Adipose tissue (tissue), 3 donors: ENCODE data around the gene ISLR. TPM values are rescaled to one million over a fixed set of nuclear protein-coding genes. Genes with fewer than 3 reads are reported as not detected.

Experiments used
- H3K27ac ChIP-seq: one replicate; pipeline ENCODE4 v1.5.1; 2013; ENCODE audit warnings: low read depth, low read length
- whole genome bisulfite sequencing, 3 donors: extraction: QIAGEN DNeasy Blood & Tissue Kit; methylation state at CpG; one replicate each; pipeline ENCODE4 v1.1.7; 2013; 5-methylcytosine and 5-hydroxymethylcytosine counted together
- polyA plus RNA-seq, 3 donors: library from polyadenylated mRNA; stranded (reverse); fragments of 200-250 nt; gene quantifications; one replicate each; pipeline ENCODE4 v1.2.3, GENCODE V29; 2013
- donor health status: healthy with polysubstance abuse.
- donor health status: Bipolar disorder and iron deficiency.
- donor health status: healthy.

The ISLR gene
- polyA plus RNA-seq, 3 donors: 2.5 to 65.8 (median 22.2) TPM

GRCh38 chr15:74182131-74182530, 8.6 kb downstream of the ISLR start:
- WGBS, 3 donors: 89 to 93% (median 91%) methylated on average over 8 of the region's 8 CpGs
- no peak overlapping the region for H3K27ac ChIP-seq

- WGBS, 3 donors: 81 to 83% (median 81%) methylated on average over 12 of the region's 12 CpGs
- no peak overlapping the region for H3K27ac ChIP-seq
Measured at GRCh38 chr15:74184582-74185091, 11.1 kb downstream of the ISLR start.

DNA sequence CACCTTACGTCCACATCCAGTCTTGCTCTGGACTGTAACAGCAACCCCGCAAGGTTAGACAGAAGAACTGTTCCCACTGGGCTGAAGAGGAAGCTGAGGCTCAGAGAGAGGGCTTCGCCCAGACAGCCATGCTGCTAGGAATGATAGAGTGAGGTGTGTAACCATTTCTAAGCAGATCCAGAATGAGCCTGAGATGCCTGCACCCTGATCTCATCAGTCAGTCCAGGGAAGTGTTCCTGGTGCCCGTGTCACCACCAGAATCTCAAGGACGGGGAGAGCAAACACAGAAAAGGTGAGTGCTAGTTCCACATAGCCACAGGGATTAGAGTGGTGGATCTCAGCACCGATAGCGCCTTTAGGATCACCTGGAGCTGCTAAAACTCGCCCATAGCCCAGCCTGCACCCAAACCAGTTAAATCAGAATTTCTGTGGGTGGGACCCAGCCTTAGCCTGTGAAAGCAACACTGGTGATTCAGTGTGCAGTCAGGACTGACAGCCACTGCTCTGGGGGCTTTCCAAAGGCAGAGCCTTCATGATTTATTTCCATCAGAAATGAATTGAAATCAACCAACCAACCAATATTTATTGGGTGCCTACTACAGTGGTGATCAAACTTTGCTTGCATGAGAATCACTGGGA, 12.3 kb downstream of the ISLR start:
- 50 to 80% (median 78%) methylated on average over 8 of the region's 8 CpGs for WGBS, 3 donors
- H3K27ac ChIP-seq: no peak overlapping the region

- no peak overlapping the region for H3K27ac ChIP-seq
- WGBS, 3 donors: 87 to 95% (median 93%) methylated on average over 11 of the region's 11 CpGs
Measured at GRCh38 chr15:74188216-74188615, 14.7 kb downstream of the ISLR start.

GRCh38 chr15:74191798-74192197, 18.3 kb downstream of the ISLR start:
- 43 to 68% (median 65%) methylated on average over 3 of the region's 3 CpGs for WGBS, 3 donors
- H3K27ac ChIP-seq: no peak overlapping the region

DNA sequence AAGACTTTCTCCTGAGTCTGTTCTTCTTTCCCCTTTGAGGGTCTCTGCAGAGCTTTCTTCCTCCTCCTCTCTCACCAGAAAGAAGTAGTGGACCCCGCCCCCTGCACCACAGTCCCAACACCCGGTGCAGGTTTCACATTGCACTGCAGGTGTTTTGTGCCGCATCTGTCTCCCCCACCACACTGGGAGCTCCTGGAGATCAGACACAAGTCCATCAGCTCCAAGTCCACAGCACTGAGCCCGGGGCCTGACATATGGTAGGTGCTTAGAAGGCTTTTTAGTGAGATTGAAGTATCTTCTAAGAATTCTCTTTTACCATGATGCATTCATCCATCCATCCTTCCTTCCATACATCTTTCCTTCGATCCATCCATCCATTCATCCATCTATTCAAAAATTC, 19.2 kb downstream of the ISLR start:
- no peak overlapping the region for H3K27ac ChIP-seq
- WGBS, 3 donors: 80 to 90% (median 86%) methylated on average over 5 of the region's 5 CpGs

GRCh38 chr15:74193299-74193718, 19.8 kb downstream of the ISLR start:
- 75 to 84% (median 84%) methylated on average over 4 of the region's 4 CpGs for WGBS, 3 donors

GRCh38 chr15:74193905-74194304, 20.4 kb downstream of the ISLR start:
- WGBS, 3 donors: 61 to 84% (median 65%) methylated on average over 6 of the region's 6 CpGs
- H3K27ac ChIP-seq: no peak overlapping the region

More at GRCh38 chr15:74193299-74193718, 19.8 kb downstream of the ISLR start:
- no peak overlapping the region for H3K27ac ChIP-seq

DNA sequence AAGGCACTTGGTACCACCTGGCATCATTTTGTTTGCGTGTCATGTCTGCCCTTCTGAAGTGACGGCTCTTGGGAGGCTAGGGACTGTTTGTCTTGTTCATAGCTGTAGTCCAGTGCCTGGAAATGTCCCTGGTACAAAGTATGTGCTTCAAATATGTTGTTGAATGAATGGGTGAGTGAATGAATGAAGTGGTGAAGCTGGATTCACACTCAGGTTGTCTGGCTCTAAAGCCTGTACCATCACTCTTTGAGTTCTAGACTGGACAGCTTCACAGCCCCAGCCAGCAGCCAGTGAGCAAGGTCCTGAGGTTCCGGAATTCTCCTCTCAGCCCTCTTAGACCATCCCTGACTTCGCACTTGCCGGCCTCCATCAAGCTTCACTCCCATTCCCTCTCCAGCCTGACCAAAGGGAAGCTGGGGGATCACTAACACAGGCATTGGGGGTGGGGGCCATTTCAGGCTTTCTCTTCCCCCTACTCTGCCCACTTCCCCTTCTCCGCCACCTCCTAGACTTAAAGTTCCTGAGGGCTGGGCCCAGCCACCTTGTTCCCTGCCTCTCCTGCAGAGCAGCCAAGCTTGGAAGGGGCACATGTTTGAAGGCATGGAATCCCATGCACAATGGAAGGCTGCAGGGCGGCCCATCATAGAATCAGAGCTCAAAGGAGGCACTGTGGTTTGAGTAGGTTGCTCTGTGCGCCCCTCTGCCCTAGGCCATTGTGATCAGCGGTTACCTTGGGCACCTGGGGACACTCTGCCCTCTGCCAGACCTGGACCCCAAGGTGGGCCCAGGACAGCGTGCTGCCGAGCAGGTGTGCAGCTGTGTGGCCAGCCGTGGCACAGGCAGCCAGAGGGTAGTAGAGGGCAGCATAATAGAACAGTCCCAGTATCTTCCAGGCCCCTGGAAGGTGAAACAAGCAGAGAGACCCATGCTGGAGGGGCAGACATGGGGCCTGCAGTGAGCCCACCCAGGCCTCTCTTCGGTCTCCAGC, 21.4 kb downstream of the ISLR start:
- WGBS, 3 donors: 91 to 93% (median 91%) methylated on average over 13 of the region's 13 CpGs

DNA sequence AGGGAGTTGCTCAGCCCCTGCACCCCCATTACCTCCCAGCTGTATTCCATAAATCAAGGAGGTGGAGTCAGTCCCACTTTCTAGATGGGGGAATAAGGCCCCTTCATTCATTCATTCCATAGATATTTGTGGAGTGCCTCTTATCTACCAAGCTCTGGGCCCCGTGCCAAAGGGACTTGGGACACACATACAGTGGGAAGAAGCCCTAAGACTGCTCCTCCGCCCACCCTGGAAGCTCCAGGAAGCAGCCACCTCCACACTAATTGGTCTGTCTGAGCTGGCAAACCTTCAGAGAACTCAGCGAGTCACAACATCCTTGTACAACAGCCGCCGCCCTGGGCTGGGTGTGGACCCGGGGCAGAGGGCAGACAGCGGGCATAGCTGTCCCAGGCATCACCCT, 22.7 kb downstream of the ISLR start:
- WGBS, 3 donors: 36 to 47% (median 41%) methylated on average over 7 of the region's 7 CpGs
- H3K27ac ChIP-seq: no peak overlapping the region

More for the DNA sequence above, 21.4 kb downstream of the ISLR start:
- H3K27ac ChIP-seq: no peak overlapping the region

- H3K27ac ChIP-seq: no peak overlapping the region
- WGBS, 3 donors: 96 to 99% (median 96%) methylated on average over 9 of the region's 9 CpGs
Measured at GRCh38 chr15:74197176-74197965, 23.9 kb downstream of the ISLR start.

GRCh38 chr15:74199297-74199652, 25.8 kb downstream of the ISLR start:
- no peak overlapping the region for H3K27ac ChIP-seq
- whole genome bisulfite sequencing, 3 donors: 88 to 93% (median 89%) methylated on average over 6 of the region's 6 CpGs

- 18 to 71% (median 29%) methylated on average over 1 of the region's 1 CpG for WGBS, 3 donors
- H3K27ac ChIP-seq: no peak overlapping the region
Measured at GRCh38 chr15:74200412-74200815, 26.9 kb downstream of the ISLR start.

DNA sequence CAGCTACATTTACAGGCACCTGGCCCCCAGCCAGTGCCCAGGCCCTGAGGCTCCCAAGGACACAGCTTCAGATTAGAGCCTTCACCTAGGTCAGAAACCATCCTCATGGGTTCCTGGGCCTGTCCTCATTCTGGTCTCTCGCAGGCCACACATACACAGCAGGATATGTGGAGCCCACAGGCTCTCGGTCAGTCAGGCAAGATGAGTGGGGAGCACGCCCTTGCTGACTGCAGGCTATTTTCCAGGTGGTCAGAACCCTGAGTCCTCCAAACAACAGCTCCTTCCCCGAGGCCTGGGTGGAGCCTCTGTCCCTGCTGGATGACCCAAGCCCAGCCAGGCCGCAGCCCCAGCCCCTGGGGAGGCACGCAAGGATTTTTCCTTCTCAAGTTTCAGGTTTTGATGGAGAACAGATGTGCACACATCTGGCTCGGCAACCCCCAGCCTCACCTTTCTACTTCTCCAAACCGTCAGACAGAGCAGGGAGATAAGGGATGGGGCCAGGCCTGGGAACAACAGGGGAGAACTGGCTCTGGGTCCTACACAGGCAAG, 27.4 kb downstream of the ISLR start:
- H3K27ac ChIP-seq: no peak overlapping the region
- WGBS, 3 donors: 61 to 79% (median 66%) methylated on average over 8 of the region's 8 CpGs

GRCh38 chr15:74201710-74202420, 28.4 kb downstream of the ISLR start:
- no peak overlapping the region for H3K27ac ChIP-seq
- WGBS, 3 donors: 40 to 68% (median 62%) methylated on average over 7 of the region's 7 CpGs

- 52 to 70% (median 70%) methylated on average over 26 of the region's 26 CpGs for WGBS, 3 donors
- H3K27ac ChIP-seq: no peak within 1 kb of the TSS
Measured at GRCh38 chr15:74202452-74203401, 29.2 kb downstream of the ISLR start, which contains the start of gene STRA6. Gene STRA6, minus strand, starts transcription at chr15:74202787. Its CDS starts 520 bp downstream, at chr15:74202267.
